ENCODE data around the gene KIFC3. TPM values are rescaled to one million over a fixed set of nuclear protein-coding genes. Genes with fewer than 3 reads are reported as not detected.
"Not testable (repeated sequence)": the region's sequence is repeated elsewhere in the genome, so short reads cannot be mapped to it uniquely, and the experiment has no call there.

The KIFC3 gene
- polyA plus RNA-seq, 4 donors = 43.6 to 86.5 (median 69.3) TPM

GRCh38 chr16:57826052-57826451 lies 23.8 kb upstream of the KIFC3 start:
- no peak for DNase-seq (ENCODE audit: low read depth in 4 of 4, low spot score in 2 of 4)

DNA sequence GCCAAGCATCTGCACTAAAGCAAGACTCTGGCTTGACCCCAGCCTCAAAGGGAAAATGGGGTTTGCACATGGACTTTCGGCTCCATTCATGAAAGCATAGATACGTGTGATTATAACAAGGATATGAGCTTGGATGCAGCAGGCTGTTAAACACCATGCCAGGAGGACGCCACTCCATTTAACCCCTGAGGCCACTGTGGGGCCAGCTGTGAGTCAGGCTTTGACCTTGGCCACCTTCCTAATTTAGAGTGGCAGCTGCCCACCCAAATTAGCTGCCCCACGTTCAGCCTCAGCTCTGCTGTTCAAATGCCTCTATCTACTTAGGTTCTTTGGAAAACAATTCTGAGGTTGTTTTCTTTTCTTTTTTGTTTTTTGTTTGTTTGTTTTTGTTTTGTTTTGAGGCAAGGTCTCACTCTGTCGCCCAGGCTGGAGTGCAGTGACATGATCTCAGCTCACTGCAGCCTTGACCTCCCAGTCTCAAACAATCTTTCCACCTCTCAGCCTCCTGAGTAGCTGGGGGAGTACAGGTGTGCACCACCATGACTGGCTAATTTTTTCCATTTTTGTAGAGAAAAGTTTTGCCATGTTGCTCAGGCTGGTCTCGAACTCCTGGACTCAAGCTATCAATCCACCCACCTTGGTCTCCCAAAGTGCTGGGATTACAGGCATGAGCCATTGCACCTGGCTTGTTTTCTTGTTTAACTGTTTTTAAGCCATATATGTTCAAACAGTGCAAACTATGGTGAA lies 23.2 kb upstream of the KIFC3 start:
- no peak for DNase-seq (ENCODE audit: low read depth in 4 of 4, low spot score in 2 of 4)

- no peak for DNase-seq (ENCODE audit: low read depth in 4 of 4, low spot score in 2 of 4)
Measured at GRCh38 chr16:57824888-57825287, 22.6 kb upstream of the KIFC3 start.

DNA sequence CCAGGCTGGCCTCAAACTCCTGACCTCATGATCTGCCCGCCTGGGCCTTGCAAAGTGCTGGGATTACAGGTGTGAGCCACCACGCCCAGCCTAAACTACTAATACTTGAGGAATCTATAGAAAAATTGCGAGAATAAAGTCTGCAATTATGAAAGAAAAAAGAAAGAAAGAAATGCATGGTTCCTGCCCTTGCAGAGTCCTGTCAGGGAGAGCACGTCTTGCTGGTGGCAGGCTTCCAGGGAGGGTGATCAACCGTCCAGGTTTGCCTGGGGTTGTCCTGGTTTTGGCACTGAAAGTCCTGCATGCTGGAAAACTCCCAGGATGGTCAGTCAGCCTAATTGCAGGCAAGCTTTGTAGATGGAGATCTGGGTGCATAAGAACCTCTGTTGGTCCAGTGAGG lies 21.5 kb upstream of the KIFC3 start:
- no peak for DNase-seq (ENCODE audit: low read depth in 4 of 4, low spot score in 2 of 4)

DNA sequence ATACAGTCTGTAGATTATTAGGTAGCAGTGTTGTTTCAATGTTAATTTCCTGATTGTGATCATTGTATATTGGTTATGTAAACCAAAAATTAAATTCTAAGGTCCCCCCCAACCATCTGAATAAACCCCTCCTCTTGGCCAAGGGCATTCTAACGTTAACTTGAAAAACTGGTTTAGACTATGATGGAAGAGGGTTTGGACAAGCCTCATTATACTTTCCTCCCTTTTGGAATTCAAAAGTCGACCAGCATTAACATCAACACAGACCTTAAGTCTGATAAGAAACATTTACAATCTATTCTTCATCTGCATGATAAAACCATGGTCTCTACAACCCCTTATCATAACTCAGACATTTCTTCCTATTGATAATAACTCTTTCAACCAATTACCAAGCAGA lies 20.6 kb upstream of the KIFC3 start:
- no peak for DNase-seq (ENCODE audit: low read depth in 4 of 4, low spot score in 2 of 4)

- DNase-seq (ENCODE audit: low read depth in 4 of 4, low spot score in 2 of 4) = no peak
Measured at GRCh38 chr16:57822018-57822553, 19.8 kb upstream of the KIFC3 start.

DNA sequence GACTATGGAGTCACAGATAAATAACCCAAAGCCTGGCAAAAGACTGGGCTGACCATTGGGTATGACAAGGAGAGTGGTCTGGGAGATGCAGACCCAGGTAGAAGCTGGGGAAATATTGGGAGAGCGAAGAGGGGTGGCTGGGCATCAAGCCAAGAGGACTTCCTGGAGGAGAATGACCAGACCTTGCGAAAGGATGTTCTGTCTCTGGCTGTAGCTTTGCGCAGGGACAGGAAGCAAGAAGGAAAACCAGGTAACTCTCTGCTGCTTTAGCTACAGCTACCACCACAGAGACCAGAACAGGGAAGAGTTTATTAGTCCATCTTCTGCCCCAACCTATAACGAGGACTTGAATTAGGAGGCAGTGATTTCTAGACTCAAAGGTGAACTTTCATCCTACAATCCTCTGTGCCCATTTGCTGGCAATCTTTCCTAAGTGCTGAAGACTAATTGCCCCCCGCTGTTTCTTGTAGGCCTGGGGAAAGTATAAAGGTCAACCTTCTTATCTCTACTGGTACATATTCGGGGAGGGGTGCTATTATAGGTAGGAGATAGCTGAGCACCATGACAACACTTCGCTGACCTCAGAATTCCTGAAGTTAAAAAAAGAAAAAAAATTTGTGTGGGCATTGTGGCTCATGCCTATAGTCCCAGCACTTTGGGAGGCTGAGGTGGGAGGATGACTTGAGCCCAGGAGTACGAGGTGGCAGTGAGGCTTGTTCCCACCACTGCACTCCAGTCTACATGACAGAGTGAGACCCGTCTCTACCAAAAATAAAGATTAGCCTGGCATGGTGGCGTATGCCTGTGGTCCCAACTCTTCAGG lies 19.1 kb upstream of the KIFC3 start:
- no peak for DNase-seq (ENCODE audit: low read depth in 4 of 4, low spot score in 2 of 4)

- DNase-seq (ENCODE audit: low read depth in 4 of 4, low spot score in 2 of 4) = no peak
Measured at GRCh38 chr16:57818377-57819064, 16.2 kb upstream of the KIFC3 start.

GRCh38 chr16:57817680-57818079 lies 15.4 kb upstream of the KIFC3 start:
- no peak for DNase-seq (ENCODE audit: low read depth in 4 of 4, low spot score in 2 of 4)

DNA sequence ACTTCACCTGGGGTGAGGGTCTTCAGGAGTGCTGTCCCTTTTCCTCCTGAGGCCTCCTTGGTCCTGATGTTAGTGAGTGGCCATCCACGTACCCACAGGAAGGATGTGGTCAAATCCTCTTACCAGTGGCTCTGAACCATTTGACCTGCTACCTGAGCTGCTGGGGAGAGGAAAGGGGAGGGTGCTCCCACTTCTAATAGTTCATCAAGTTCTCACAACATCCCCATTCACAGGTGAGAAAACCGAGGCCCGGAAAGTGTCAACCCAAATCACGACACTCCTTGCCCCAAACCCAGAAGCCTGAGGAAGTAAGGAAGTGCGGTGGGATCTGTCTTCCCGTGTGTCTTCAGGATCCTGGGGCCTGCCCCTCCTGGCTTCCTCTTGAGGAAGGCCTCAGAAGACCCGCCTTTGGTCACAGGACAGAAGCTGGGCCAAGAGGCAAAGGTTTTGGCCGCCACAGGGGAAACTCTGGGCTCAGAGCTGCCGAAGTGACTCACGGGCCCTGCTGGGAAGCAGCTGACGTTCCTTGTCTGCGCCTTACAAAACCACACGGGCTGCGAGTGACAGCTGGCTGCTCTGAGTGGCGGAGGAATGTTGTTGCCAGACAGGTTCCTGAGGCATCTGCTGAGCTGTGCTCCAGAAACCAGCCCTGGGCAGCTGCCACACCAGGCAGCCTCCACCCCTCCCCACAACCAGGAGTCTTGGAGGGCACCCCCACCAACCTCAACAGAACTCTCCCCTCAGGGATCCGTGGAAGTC lies 13.9 kb upstream of the KIFC3 start:
- no peak for DNase-seq (ENCODE audit: low read depth in 4 of 4, low spot score in 2 of 4)

- DNase-seq (ENCODE audit: low read depth in 4 of 4, low spot score in 2 of 4) = no peak
Measured at GRCh38 chr16:57814896-57815295, 12.6 kb upstream of the KIFC3 start.

DNA sequence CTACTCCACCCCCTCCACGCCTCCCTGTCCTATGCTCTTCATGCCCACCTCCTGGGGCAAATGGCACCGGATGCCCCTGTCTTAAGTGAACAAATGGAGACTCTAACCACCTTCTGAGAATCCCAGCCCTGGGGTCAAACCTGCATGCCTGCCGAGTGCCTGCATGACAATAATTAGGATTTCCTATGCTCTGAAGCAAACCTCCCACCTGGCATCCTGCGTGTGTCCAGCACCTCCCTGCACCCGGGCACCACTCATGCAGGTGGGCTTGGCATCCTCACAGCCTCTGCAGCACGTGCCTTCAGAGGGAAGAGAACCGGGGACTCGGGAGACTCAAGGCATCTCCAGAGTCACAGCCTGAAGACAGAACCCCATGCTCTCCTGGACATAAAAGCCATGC lies 11.2 kb upstream of the KIFC3 start:
- no peak for DNase-seq (ENCODE audit: low read depth in 4 of 4, low spot score in 2 of 4)

DNA sequence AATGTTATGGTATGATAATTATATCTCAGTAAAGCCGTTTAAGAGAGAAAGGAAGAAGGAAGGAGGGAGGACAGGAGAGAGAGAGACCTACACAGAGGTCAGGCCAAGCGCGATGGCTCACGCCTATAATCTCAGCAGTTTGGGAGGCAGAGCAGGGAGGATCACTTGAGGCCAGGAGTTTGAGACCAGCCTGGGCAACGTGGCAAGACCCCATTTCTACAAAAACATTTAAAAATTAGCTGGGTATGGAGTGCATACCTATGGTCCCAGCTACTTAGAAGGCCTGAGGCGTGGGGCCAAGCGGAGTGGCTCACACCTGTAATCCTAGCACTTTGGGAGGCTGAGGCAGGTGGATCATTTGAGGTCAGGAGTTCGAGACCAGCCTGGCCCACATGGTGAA lies 9.0 kb upstream of the KIFC3 start:
- DNase-seq (ENCODE audit: low read depth in 4 of 4, low spot score in 2 of 4) = not testable (repeated sequence)

GRCh38 chr16:57810197-57811031 lies 8.1 kb upstream of the KIFC3 start:
- DNase-seq (ENCODE audit: low read depth in 4 of 4, low spot score in 2 of 4) = no peak

DNA sequence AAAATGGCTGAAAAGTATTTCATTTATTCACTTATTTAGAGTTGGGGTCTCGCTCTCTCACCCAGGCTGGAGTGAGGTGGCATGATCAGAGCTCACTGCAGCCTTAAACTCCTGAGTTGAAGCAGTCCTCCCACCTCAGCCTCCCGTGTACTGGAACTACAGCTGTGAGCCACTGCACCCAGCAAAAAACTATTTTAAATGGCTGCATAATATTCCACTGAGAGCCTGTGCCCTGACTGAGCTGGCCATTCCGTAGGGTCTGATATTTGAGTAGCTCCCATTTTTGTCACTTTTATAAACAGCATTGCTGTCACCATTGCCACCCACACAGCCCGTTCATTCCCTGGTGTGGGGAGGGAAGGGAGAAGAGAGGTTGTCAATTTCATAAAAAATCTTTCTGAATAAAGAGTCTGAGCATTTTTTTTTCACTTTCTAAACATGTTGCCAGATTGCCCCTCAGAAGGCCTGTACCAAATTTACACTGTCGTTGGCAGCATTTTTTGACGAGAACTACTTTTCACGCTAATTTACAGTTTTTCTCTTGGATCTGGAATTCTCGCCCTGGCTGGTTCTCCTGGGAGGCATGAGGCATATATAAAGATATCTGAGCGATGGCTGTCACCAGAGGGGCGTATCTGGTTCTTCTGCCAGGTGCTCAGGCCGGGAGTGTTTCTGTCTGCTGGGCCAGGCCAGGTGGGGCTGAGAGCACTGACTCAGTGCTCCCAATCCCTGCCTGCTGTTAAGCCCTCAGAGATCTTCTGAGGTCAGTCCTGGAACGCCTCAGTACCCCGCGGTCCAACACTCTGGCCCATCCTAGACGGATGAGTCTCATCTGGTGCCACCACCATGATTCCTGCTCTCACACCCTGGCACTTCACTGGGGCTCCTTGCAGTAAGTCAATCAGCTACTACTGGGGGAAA lies 7.2 kb upstream of the KIFC3 start:
- DNase-seq (ENCODE audit: low read depth in 4 of 4, low spot score in 2 of 4) = no peak

DNA sequence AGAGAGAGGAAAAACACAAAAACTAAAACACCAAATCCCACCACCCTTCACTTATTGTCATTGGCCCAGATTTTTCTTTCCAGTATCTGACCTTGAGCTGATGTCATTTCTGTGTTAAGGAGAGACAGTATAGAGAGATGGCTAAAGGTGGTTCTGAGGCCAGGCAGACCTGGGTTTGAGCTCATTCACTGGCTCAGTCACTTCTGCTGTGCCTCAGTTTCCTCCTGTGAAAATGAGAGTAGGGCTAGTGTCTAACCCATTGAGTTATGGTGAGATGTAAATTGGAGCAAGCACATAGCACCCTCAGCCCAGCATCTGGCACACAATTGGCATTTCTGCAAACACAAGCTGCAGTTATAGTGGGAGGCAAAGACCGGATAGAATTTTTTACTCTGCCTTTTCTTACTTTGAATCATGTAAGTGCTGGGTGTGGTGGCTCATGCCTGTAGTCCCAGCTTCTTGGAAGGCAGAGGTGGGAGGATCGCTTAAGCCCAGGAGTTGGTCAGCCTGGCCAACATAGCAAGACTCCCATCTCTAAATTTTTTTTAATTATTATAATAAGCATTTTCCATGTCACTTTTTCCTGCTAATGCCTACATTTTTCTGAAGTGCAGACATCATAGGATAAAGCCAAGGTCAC lies 6.4 kb upstream of the KIFC3 start:
- no peak for DNase-seq (ENCODE audit: low read depth in 4 of 4, low spot score in 2 of 4)

DNA sequence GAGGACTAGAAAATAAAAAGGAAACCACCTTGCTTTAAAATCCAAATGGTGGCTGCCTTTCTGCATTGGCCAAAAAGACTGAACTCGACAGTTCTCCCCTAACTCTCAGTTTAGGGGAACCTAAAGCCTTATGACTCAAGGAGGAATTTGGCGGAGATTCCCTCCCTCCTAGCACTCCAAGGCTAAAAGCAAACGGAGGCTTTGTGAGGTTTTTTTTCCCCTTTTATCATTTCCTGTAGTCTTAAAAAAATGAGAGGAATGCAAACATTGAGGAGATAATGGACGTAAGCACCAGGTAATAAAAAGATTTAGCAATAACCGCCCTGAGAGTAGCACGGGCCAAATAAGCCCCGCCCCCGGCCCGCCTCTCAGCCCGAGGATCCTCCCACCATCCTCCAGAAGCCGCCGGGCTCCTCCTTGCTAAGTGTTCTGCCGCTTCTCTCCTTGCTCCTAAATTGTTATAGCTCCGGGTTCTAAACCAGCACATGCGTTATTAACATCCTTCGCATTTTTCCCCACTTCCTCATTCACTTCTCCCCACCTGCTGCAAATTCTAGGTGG lies 5.8 kb upstream of the KIFC3 start:
- no peak for DNase-seq (ENCODE audit: low read depth in 4 of 4, low spot score in 2 of 4)
